H1 (cell line): Measurements from ENCODE around the gene PTGDR2. TPM values are rescaled to one million over a fixed set of nuclear protein-coding genes. Genes with fewer than 3 reads are reported as not detected.

Experiments used
- CTCF ChIA-PET: fragments of 300-600 bp; sonication (Branson Sonifier 250); formaldehyde crosslinking; loops from one replicate; lab custom pipeline; 2021; ENCODE audit not compliant: partially characterized antibody; lab: Charles Lee
- POLR2A ChIA-PET: fragments of 300-600 bp; sonication (Branson Sonifier 250); formaldehyde crosslinking; loops from one replicate; lab custom pipeline; 2021; ENCODE audit warnings: inconsistent platforms; ENCODE audit not compliant: partially characterized antibody; lab: Charles Lee
- DNase-seq, 2 experiments: peaks; one replicate each; pipeline versions ENCODE4 v3.0.0 to v3.0.0-alpha.2; 2010 to 2022; ENCODE audit warnings: low spot score in 2 of 2, low read depth in 1 of 2, mixed read lengths in 1 of 2
- FAIRE-seq: peaks from 2 replicates; lab custom pipeline; 2011; peaks lifted over from hg19 to GRCh38; lab: Jason Lieb, UNC
- H2AFZ ChIP-seq: 2 replicates; pipeline ENCODE4 v1.8.1; 2012; ENCODE audit warnings: low read length, inconsistent platforms
- H2AK5ac ChIP-seq: 2 replicates; pipeline ENCODE4 v1.6.1; 2013; ENCODE audit warnings: low read depth, low read length
- H2BK120ac ChIP-seq: replicated peaks from 2 replicates; pipeline ENCODE3; 2013; ENCODE audit warnings: low read depth, low read length, inconsistent platforms
- H2BK12ac ChIP-seq: 2 replicates; pipeline ENCODE4 v1.6.1; 2013; ENCODE audit warnings: low read depth, low read length
- H2BK15ac ChIP-seq: 2 replicates; pipeline ENCODE4 v1.6.1; 2013; ENCODE audit warnings: low read length
- H2BK20ac ChIP-seq: 2 replicates; pipeline ENCODE4 v1.6.1; 2013; ENCODE audit warnings: low read length
- H2BK5ac ChIP-seq: 2 replicates; pipeline ENCODE4 v1.6.1; 2013; ENCODE audit warnings: low read depth, low read length
- H3K14ac ChIP-seq: 2 replicates; pipeline ENCODE4 v1.6.1; 2013; ENCODE audit warnings: inconsistent platforms; ENCODE audit not compliant: insufficient read length
- H3K18ac ChIP-seq: 2 replicates; pipeline ENCODE4 v1.6.1; 2013; ENCODE audit warnings: low read length; ENCODE audit errors: extremely low read depth
- H3K23ac ChIP-seq: 2 replicates; pipeline ENCODE4 v1.6.1; 2013; ENCODE audit warnings: inconsistent platforms; ENCODE audit not compliant: insufficient read length
- H3K23me2 ChIP-seq: 2 replicates; pipeline ENCODE4 v1.6.1; 2013; ENCODE audit warnings: low read depth, low read length
- H3K27ac ChIP-seq: 2 replicates; pipeline ENCODE4 v1.6.1; 2011; ENCODE audit warnings: low read depth, low read length, inconsistent platforms
- H3K27me3 ChIP-seq, 4 experiments: replicated peaks in 1 of 4; 1 replicate in 1 of 4; 2 replicates in 3 of 4; pipeline versions ENCODE4 v1.6.1 to v1.8.1; 2011 to 2013; ENCODE audit warnings: low read length in 3 of 4, mild to moderate bottlenecking in 3 of 4, inconsistent platforms in 2 of 4, mixed read lengths in 2 of 4, moderate library complexity in 1 of 4; ENCODE audit not compliant: control insufficient read depth in 3 of 4, insufficient read depth in 3 of 4; ENCODE audit errors: extremely low read depth in 1 of 4
- H3K36me3 ChIP-seq, 4 experiments: 2 replicates each; pipeline versions ENCODE4 v1.6.1 to v1.8.1; 2011 to 2013; ENCODE audit warnings: mild to moderate bottlenecking in 4 of 4, low read length in 3 of 4, moderate library complexity in 2 of 4, control low read depth in 1 of 4, inconsistent platforms in 1 of 4; ENCODE audit not compliant: insufficient read depth in 4 of 4, control insufficient read depth in 2 of 4
- H3K4ac ChIP-seq: replicated peaks from 2 replicates; pipeline ENCODE3; 2013; ENCODE audit warnings: low read length, low read depth, mixed read lengths, inconsistent platforms; ENCODE audit not compliant: insufficient read length
- H3K4me1 ChIP-seq, 4 experiments: replicated peaks in 1 of 4; 1 replicate in 1 of 4; 2 replicates in 3 of 4; pipeline versions ENCODE4 v1.6.1 to v1.8.1; 2011 to 2013; ENCODE audit warnings: low read length in 3 of 4, inconsistent platforms in 2 of 4, mixed read lengths in 1 of 4; ENCODE audit not compliant: insufficient read depth in 4 of 4, control insufficient read depth in 3 of 4
- H3K4me2 ChIP-seq, 2 experiments: 2 replicates each; pipeline versions ENCODE4 v1.6.1 to v1.8.1; 2011 to 2013; ENCODE audit warnings: low read depth in 2 of 2, low read length in 2 of 2, control low read depth in 1 of 2, inconsistent platforms in 1 of 2, mild to moderate bottlenecking in 1 of 2; ENCODE audit not compliant: insufficient read depth in 1 of 2
- H3K4me3 ChIP-seq, 4 experiments: fragments of 200-600, 300-600 bp in 1 of 4; sonication (generic), shearing (Covaris generic), sonication (Bioruptor Twin) in 1 of 4; 2 replicates each; pipeline versions ENCODE4 v1.5.1 to v1.8.1; 2011 to 2016; ENCODE audit warnings: low read length in 4 of 4, low read depth in 3 of 4, control low read depth in 2 of 4, inconsistent platforms in 2 of 4, mild to moderate bottlenecking in 2 of 4, mixed read lengths in 1 of 4, moderate library complexity in 1 of 4; ENCODE audit not compliant: insufficient read depth in 2 of 4; ENCODE audit errors: extremely low read depth in 1 of 4
- H3K56ac ChIP-seq: replicated peaks from 2 replicates; pipeline ENCODE3; 2013; ENCODE audit warnings: low read depth, mild to moderate bottlenecking, mixed read lengths, low read length, inconsistent platforms; ENCODE audit not compliant: insufficient read length
- H3K79me1 ChIP-seq: 2 replicates; pipeline ENCODE4 v1.6.1; 2013; ENCODE audit warnings: low read depth, low read length, control low read depth
- H3K79me2 ChIP-seq, 2 experiments: 2 replicates each; pipeline versions ENCODE4 v1.6.1 to v1.8.1; 2012 to 2013; ENCODE audit warnings: low read length in 2 of 2, mild to moderate bottlenecking in 2 of 2, inconsistent platforms in 1 of 2; ENCODE audit not compliant: insufficient read depth in 2 of 2, control insufficient read depth in 1 of 2
- H3K9ac ChIP-seq, 4 experiments: replicated peaks in 1 of 4; 1 replicate in 1 of 4; 2 replicates in 3 of 4; pipeline versions ENCODE4 v1.6.1 to v1.8.1; 2011 to 2013; ENCODE audit warnings: low read depth in 3 of 4, low read length in 3 of 4, control low read depth in 2 of 4, mild to moderate bottlenecking in 2 of 4, moderate library complexity in 2 of 4, inconsistent platforms in 1 of 4; ENCODE audit errors: extremely low read depth in 1 of 4
- H3K9me3 ChIP-seq, 2 experiments: 2 replicates each; pipeline versions ENCODE4 v1.6.1 to v1.8.1; 2012 to 2013; ENCODE audit warnings: mild to moderate bottlenecking in 2 of 2, moderate library complexity in 2 of 2, control low read depth in 1 of 2, inconsistent platforms in 1 of 2, low read depth in 1 of 2, low read length in 1 of 2, mixed read lengths in 1 of 2; ENCODE audit not compliant: insufficient read depth in 2 of 2
- H4K20me1 ChIP-seq, 2 experiments: replicated peaks in 1 of 2; 2 replicates each; pipeline versions ENCODE3 to v1.8.1; 2011 to 2013; ENCODE audit warnings: inconsistent platforms in 2 of 2, low read length in 2 of 2, mild to moderate bottlenecking in 1 of 2; ENCODE audit not compliant: insufficient read depth in 2 of 2, control insufficient read depth in 1 of 2
- H4K5ac ChIP-seq: 2 replicates; pipeline ENCODE4 v1.6.1; 2013; ENCODE audit warnings: low read length, low read depth, mixed read lengths, inconsistent platforms; ENCODE audit not compliant: insufficient read length
- H4K8ac ChIP-seq: 2 replicates; pipeline ENCODE4 v1.8.0; 2013; ENCODE audit warnings: mild to moderate bottlenecking, moderate library complexity, low read length, inconsistent platforms; ENCODE audit not compliant: insufficient read depth; ENCODE audit errors: extremely low read depth
- H4K91ac ChIP-seq: replicated peaks from 2 replicates; pipeline ENCODE3; 2013; ENCODE audit warnings: low read length, mixed read lengths, inconsistent platforms; ENCODE audit not compliant: insufficient read length
- ASH2L ChIP-seq: fragments of 200-600, 300-600 bp; sonication (generic); IDR thresholded peaks from one replicate; pipeline ENCODE4 v1.7.1; 2017; ENCODE audit warnings: low read length
- BACH1 ChIP-seq: IDR thresholded peaks from 2 replicates; pipeline ENCODE4 v1.6.1; 2012; ENCODE audit warnings: low read length, improper control_type of control experiment
- EGR1 ChIP-seq: IDR thresholded peaks from 2 replicates; pipeline ENCODE4 v1.6.1; 2011; ENCODE audit warnings: low read depth, low read length, borderline replicate concordance
- FOSL1 ChIP-seq: IDR thresholded peaks from 2 replicates; pipeline ENCODE4 v1.6.1; 2011; ENCODE audit warnings: mild to moderate bottlenecking, low read depth, low read length, moderate library complexity; ENCODE audit not compliant: insufficient read depth
- KDM5A ChIP-seq: fragments of 200-600 bp; IDR thresholded peaks from 2 replicates; pipeline ENCODE4 v1.7.1; 2012; ENCODE audit warnings: mild to moderate bottlenecking, low read length, inconsistent platforms, mixed read lengths
- PHF8 ChIP-seq: fragments of 200-600 bp; sonication (generic); conservative IDR thresholded peaks from 2 replicates; pipeline ENCODE4 v1.7.1; 2012; ENCODE audit warnings: low read depth, mild to moderate bottlenecking, inconsistent platforms, low read length, moderate library complexity
- POLR2AphosphoS5 ChIP-seq: IDR thresholded peaks from 2 replicates; pipeline ENCODE4 v1.6.1; 2011; ENCODE audit warnings: low read depth, low read length
- SAP30 ChIP-seq: fragments of 300-600 bp; sonication (generic); IDR thresholded peaks from 2 replicates; pipeline ENCODE4 v1.7.1; 2012; ENCODE audit warnings: low read length, moderate library complexity, mild to moderate bottlenecking, inconsistent platforms; ENCODE audit not compliant: insufficient read depth, insufficient replicate concordance
- SIX5 ChIP-seq: IDR thresholded peaks from 2 replicates; pipeline ENCODE4 v1.6.1; 2011; ENCODE audit warnings: mild to moderate bottlenecking, low read depth, low read length
- SP2 ChIP-seq: IDR thresholded peaks from 2 replicates; pipeline ENCODE4 v1.6.1; 2012; ENCODE audit warnings: mild to moderate bottlenecking, low read length, inconsistent platforms
- USF2 ChIP-seq: IDR thresholded peaks from 2 replicates; pipeline ENCODE4 v1.6.1; 2011; ENCODE audit warnings: low read length, improper control_type of control experiment
- WGBS, 2 experiments: shearing (Covaris generic) in 1 of 2; methylation state at CpG; one replicate each; pipeline versions ENCODE4 v1.1.6 to v1.1.7; 2013 to 2015; ENCODE audit warnings: low lambda C conversion rate in 2 of 2, mixed read lengths in 2 of 2, inconsistent platforms in 1 of 2, low coverage in 1 of 2, missing lambda C conversion rate in 1 of 2; ENCODE audit not compliant: insufficient replicate concordance in 2 of 2, insufficient coverage in 1 of 2, insufficient read length in 1 of 2; ENCODE audit errors: extremely low coverage in 1 of 2, missing lambda C conversion rate in 1 of 2; 5-methylcytosine and 5-hydroxymethylcytosine counted together
- polyA plus RNA-seq, 7 experiments: library from polyadenylated mRNA; depleted of rRNA in 3 of 7; stranded (reverse) in 5 of 7; unstranded in 2 of 7; fragments of >200 nt in 5 of 7; fragments of 200-250 nt in 2 of 7; gene quantifications; 1 replicate in 5 of 7; 2 replicates in 1 of 7; 4 replicates in 1 of 7; pipeline versions ENCODE4 v1.2.1 to v1.2.3, GENCODE V29; 2011 to 2013; ENCODE audit warnings: missing spikeins in 2 of 7, mixed read lengths in 2 of 7
- total RNA-seq: library from RNA; stranded (reverse); fragmentation: NEBNext Ultra II Directional; extraction: Animal tissue kit (Norgen Biotek cat#: 25700); gene quantifications from 2 replicates; pipeline ENCODE4 v1.2.1, GENCODE V29; 2021
- TF ChIP-seq, protein P1 (sequence below): IDR thresholded peaks from 2 replicates; pipeline ENCODE4 v1.6.1; 2012; ENCODE audit warnings: inconsistent platforms

Gene PTGDR2
- total and polyA plus RNA-seq, 2 of the 8 experiments (the other 6 are each of a cell fraction or from before 2014, with no cell fraction given), result 0.20 TPM; not detected in 1

DNA sequence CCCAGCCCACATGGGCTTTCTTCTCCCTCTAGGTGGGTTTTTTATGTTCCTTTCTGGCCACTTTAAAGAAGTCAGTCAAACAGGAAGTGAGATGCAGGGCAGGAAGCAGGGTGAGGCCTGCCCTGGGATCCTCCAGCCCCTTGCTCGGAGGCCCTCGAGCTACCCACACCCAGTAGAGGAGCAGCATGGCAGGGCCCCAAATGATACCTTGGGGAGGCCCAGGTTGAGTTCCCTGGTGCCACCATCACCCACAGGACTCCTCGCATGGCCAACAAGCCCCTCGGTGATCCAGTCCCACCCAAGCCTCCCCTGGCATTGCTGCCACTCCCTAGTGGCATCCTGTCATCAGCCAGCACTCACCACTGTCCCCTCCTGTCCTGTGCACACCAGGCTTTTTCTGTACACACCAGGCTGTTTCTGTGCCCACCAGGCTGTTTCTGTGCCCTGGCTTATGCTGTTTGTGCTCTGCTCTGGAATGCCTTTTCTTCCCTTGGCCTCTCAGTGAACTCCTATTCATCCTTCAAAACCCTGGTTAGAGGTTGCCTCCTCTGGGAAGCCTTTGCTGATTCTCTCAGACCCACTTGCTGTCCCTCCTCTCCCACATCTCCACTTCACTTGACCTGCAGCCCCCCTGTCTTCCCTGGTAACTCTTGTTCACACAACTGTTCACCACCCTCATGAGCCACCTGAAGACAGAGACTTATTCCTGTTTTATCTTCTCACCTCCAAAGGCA is 3.1 kb upstream of the PTGDR2 start:
- ChIA-PET POLR2A (no interaction called here), CTCF (interaction anchor here (1.2 to 6.5 kb wide), 3 partner anchors 15 to 30 kb away, joined by 3 to 38 read pairs (median 3); no protein-coding TSS in a partner anchor)
- Histone ChIP-seq H3K56ac (no peak overlapping the region), H3K4me2 (no peak overlapping the region), H4K91ac (no peak overlapping the region), H3K18ac (no peak overlapping the region), H2AK5ac (no peak overlapping the region), H3K9me3 (no peaks in the 10 kb centered on the region), H4K5ac (no peak overlapping the region), H3K4me1 (no peaks in the 10 kb centered on the region), H3K36me3 (no peaks in the 10 kb centered on the region), H2AFZ (no peak overlapping the region), H3K23me2 (no peaks in the 10 kb centered on the region), H3K23ac (no peak overlapping the region), H2BK5ac (no peak overlapping the region; the same call in 1 of the 2 replicates), H4K20me1 (no peaks in the 10 kb centered on the region), H2BK20ac (no peak overlapping the region), H3K4ac (no peak overlapping the region), H2BK120ac (no peak overlapping the region), H3K79me2 (no peaks in the 10 kb centered on the region), H2BK15ac (no peak overlapping the region), H3K27me3 (peaks cover 0 to 9% (median 4%) of the 10 kb centered on the region in 4 experiments; a peak in 5 of 7 replicates), H3K79me1 (no peaks in the 10 kb centered on the region), H2BK12ac (no peak overlapping the region), H3K14ac (no peak overlapping the region), H4K8ac (no peak overlapping the region), H3K27ac (no peak overlapping the region), H3K9ac (no peak overlapping the region), H3K4me3 (no peak overlapping the region)
- DNase-seq (no peak), FAIRE-seq (no peak)
- 95% methylated on average over 4 of the region's 4 CpGs; no CpG with 5 or more reads in 1 of the 2 experiments for WGBS, 2 experiments
- TF ChIP-seq POLR2AphosphoS5 (no peak), SIX5 (no peak), EGR1 (no peak), ASH2L (no peak), PHF8 (no peak), USF2 (no peak), BACH1 (no peak), KDM5A (no peak), FOSL1 (no peak), SAP30 (no peak), SP2 (no peak)
- TF ChIP-seq, protein P1, sequence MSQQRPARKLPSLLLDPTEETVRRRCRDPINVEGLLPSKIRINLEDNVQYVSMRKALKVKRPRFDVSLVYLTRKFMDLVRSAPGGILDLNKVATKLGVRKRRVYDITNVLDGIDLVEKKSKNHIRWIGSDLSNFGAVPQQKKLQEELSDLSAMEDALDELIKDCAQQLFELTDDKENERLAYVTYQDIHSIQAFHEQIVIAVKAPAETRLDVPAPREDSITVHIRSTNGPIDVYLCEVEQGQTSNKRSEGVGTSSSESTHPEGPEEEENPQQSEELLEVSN, result no peak
